Measurements from ENCODE around the gene CEBPA. TPM values are rescaled to one million over a fixed set of nuclear protein-coding genes. Genes with fewer than 3 reads are reported as not detected.

CEBPA gene
- total RNA-seq, 1 donor from 2014 or later = 10.8 TPM

DNA sequence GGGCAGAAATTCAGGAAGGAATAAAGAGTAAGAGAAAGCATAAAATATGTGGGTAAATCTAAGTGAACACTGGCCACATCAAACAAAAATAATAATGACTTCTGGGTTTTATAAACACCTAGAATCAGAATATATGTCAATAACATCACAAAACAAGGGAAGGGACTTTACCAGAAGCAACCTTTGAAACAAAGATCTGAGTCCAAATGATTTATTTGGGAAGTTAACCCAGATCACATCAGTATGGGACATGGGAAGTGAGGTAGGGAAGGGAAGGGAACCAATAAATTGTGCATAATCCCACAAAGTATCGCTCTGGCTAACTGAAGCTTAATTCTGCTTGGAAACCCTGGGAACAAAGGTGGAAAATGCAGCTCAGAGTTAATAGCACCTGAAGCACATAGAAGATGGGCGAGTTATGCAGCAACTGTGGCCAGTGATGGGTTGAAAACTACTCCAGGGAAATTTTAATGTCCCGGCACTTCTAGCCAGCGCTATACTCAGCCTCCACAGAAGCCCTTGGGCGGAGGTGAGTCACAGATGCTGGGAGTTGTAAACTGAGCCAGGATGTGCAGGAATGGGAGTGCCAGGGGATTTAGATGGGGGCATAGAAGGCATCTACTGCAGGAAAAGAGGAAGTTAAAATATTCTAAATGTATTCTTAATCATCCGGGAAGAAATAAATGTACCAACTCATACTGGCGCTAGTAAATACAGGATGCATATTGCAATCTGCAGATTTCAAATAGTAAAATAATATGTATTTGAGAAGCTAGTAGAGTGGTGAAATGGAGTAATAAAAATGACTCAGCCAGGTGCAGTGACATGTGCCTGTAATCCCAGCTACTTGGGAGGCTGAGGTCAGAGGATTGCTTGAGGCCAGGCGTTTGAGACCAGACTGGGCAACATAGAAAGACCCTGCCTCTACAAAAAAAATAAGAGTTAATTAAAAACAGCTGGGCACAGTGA is 37.0 kb upstream of the CEBPA start:
- DNase-seq (ENCODE audit: low read depth) (peak; percentile 76), FAIRE-seq (no peak)
- Histone ChIP-seq H3K36me3 (ENCODE audit: control insufficient read depth, insufficient read depth, low read length) (no peaks in the 10 kb centered on the region), H3K4me3 (ENCODE audit: low read depth, low read length) (no peak overlapping the region), H3K27me3 (ENCODE audit: control insufficient read depth, insufficient read depth, low read length) (peaks cover 2% of the 10 kb centered on the region)
- TF ChIP-seq, protein P1, sequence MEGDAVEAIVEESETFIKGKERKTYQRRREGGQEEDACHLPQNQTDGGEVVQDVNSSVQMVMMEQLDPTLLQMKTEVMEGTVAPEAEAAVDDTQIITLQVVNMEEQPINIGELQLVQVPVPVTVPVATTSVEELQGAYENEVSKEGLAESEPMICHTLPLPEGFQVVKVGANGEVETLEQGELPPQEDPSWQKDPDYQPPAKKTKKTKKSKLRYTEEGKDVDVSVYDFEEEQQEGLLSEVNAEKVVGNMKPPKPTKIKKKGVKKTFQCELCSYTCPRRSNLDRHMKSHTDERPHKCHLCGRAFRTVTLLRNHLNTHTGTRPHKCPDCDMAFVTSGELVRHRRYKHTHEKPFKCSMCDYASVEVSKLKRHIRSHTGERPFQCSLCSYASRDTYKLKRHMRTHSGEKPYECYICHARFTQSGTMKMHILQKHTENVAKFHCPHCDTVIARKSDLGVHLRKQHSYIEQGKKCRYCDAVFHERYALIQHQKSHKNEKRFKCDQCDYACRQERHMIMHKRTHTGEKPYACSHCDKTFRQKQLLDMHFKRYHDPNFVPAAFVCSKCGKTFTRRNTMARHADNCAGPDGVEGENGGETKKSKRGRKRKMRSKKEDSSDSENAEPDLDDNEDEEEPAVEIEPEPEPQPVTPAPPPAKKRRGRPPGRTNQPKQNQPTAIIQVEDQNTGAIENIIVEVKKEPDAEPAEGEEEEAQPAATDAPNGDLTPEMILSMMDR (IDR thresholded peaks at IDR 0.05; ENCODE audit: insufficient read depth, low read length, severe bottlenecking) = no peak

DNA sequence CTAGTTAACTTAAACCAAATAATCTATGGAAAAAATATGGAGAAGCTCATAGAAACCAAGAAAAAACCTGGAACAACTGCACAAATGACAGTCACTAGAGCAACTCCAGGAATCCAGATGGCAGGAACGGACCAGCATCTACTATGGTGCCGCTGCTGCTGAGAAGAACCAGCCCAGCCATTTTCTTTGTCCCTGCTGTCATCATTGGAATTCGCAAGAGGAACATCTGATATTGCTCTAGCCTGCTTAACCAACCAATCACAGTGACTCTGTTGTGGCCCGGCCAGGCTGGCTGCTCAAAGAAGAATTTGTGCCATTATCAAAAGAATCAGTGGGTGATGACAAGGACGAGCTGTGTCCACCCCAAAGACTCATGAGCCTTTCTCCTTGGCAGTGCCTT is 33.1 kb upstream of the CEBPA start:
- H3K27me3 ChIP-seq (ENCODE audit: control insufficient read depth, insufficient read depth, low read length) = no peaks in the 10 kb centered on the region
- H3K36me3 ChIP-seq (ENCODE audit: control insufficient read depth, insufficient read depth, low read length) = no peaks in the 10 kb centered on the region
- DNase-seq (ENCODE audit: low read depth) = no peak
- no peak for FAIRE-seq
- H3K4me3 ChIP-seq (ENCODE audit: low read depth, low read length) = no peak overlapping the region
- TF ChIP-seq, protein P1 (IDR thresholded peaks at IDR 0.05; ENCODE audit: insufficient read depth, low read length, severe bottlenecking) = no peak

DNA sequence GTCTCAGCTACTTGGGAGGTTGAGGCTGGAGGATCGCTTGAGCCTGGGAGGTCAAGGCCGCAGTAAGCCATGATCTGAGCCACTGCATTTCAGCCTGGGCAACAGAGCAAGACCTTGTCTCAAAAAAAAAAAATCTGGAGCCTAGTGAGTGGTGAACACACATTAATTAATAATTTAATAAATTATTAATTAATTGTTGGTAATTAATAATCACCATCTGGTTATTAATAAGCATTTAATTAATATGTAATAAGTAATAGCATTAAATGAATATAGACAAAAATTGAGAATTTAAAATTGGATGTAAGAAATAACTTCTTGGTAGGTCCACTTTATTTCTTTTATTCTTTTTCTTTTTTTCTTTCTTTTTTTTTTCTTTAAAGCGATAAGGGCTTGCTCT is 31.9 kb upstream of the CEBPA start:
- DNase-seq (ENCODE audit: low read depth) (no peak), FAIRE-seq (no peak)
- no peaks in the 10 kb centered on the region for H3K36me3 ChIP-seq (ENCODE audit: control insufficient read depth, insufficient read depth, low read length)
- TF ChIP-seq, protein P1 (IDR thresholded peaks at IDR 0.05; ENCODE audit: insufficient read depth, low read length, severe bottlenecking) = no peak
- no peak overlapping the region for H3K4me3 ChIP-seq (ENCODE audit: low read depth, low read length)
- no peaks in the 10 kb centered on the region for H3K27me3 ChIP-seq (ENCODE audit: control insufficient read depth, insufficient read depth, low read length)

DNA sequence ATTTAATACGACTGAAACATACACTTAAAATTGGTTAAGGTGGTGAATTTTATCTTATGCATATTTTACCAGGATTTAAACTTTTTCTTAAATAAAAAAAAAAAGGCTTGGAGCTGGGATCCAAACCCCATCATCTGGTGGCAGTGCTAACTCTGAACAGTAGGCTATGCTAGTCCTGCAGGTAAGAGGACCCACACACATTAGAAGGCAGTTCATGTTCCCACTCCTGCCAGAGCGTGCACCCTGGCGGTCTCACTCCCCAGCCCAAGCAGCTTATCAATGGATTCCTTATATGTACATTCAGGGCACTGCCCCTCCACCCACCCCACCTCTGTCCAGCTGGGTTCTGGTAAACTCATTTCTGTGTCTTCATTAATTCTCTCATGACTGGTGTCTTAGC is 31.3 kb upstream of the CEBPA start:
- H3K36me3 ChIP-seq (ENCODE audit: control insufficient read depth, insufficient read depth, low read length) = no peaks in the 10 kb centered on the region
- DNase-seq (ENCODE audit: low read depth) = peak; percentile 36
- FAIRE-seq = no peak
- no peaks in the 10 kb centered on the region for H3K27me3 ChIP-seq (ENCODE audit: control insufficient read depth, insufficient read depth, low read length)
- H3K4me3 ChIP-seq (ENCODE audit: low read depth, low read length) = no peak overlapping the region
- TF ChIP-seq, protein P1 (IDR thresholded peaks at IDR 0.05; ENCODE audit: insufficient read depth, low read length, severe bottlenecking) = peak; percentile 45

DNA sequence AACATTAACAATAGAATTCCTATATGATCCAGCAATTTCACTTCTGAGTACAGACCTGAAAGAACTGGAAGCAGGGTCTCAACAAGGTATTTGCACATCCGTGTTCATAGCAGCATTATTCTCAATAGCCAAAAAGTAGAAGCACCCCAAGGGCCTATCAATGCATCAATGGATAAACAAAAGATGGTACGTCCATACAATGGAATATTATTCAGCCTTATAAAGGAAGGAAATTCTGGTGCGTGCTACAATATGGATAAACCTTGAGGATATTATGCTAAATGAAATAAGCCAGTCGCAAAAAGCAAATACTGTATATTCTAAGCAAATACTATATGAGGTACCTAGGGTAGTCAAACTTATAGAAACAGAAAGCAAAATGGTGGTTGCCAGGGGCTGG is 30.8 kb upstream of the CEBPA start:
- FAIRE-seq (no peak), DNase-seq (ENCODE audit: low read depth) (no peak)
- Histone ChIP-seq H3K36me3 (ENCODE audit: control insufficient read depth, insufficient read depth, low read length) (no peaks in the 10 kb centered on the region), H3K4me3 (ENCODE audit: low read depth, low read length) (no peak overlapping the region), H3K27me3 (ENCODE audit: control insufficient read depth, insufficient read depth, low read length) (no peaks in the 10 kb centered on the region)
- TF ChIP-seq, protein P1 (IDR thresholded peaks at IDR 0.05; ENCODE audit: insufficient read depth, low read length, severe bottlenecking) = no peak
